Bronchial epithelial cell (primary cell): ENCODE measurements around the gene PRKAG2. TPM values are rescaled to one million over a fixed set of nuclear protein-coding genes. Genes with fewer than 3 reads are reported as not detected.

Experiments
- DNase-seq: peaks from one replicate; pipeline ENCODE4 v3.0.0-alpha.2; 2010; ENCODE audit warnings: low read depth
- FAIRE-seq: peaks from 2 replicates; lab custom pipeline; 2011; peaks lifted over from hg19 to GRCh38; lab: Jason Lieb, UNC
- H3K27me3 ChIP-seq: 2 replicates; pipeline ENCODE4 v1.5.1; 2011; ENCODE audit warnings: low read length; ENCODE audit not compliant: control insufficient read depth, insufficient read depth
- H3K36me3 ChIP-seq: 2 replicates; pipeline ENCODE4 v1.5.1; 2011; ENCODE audit warnings: low read length; ENCODE audit not compliant: control insufficient read depth, insufficient read depth
- H3K4me3 ChIP-seq: 2 replicates; pipeline ENCODE4 v1.5.1; 2011; ENCODE audit warnings: mild to moderate bottlenecking, low read depth, low read length, control low read depth
- total RNA-seq: library from RNA; depleted of rRNA; stranded (reverse); fragments of >200 nt; gene quantifications from 2 replicates; pipeline ENCODE4 v1.2.1, GENCODE V29; 2014
- TF ChIP-seq, protein P1 (sequence below): IDR thresholded peaks from 2 replicates; pipeline ENCODE4 v1.5.1; 2011; ENCODE audit warnings: mild to moderate bottlenecking, moderate library complexity, low read length, control low read depth, inconsistent platforms; ENCODE audit not compliant: insufficient read depth, severe bottlenecking

Gene PRKAG2
- total RNA-seq, 1 donor from 2014 or later = 24.5 TPM

GRCh38 chr7:151805191-151805590, 71.7 kb downstream of the PRKAG2 start:
- TF ChIP-seq, protein P1, sequence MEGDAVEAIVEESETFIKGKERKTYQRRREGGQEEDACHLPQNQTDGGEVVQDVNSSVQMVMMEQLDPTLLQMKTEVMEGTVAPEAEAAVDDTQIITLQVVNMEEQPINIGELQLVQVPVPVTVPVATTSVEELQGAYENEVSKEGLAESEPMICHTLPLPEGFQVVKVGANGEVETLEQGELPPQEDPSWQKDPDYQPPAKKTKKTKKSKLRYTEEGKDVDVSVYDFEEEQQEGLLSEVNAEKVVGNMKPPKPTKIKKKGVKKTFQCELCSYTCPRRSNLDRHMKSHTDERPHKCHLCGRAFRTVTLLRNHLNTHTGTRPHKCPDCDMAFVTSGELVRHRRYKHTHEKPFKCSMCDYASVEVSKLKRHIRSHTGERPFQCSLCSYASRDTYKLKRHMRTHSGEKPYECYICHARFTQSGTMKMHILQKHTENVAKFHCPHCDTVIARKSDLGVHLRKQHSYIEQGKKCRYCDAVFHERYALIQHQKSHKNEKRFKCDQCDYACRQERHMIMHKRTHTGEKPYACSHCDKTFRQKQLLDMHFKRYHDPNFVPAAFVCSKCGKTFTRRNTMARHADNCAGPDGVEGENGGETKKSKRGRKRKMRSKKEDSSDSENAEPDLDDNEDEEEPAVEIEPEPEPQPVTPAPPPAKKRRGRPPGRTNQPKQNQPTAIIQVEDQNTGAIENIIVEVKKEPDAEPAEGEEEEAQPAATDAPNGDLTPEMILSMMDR = no peak
- Histone ChIP-seq H3K36me3 (no peaks in the 10 kb centered on the region), H3K4me3 (no peak overlapping the region), H3K27me3 (peaks cover 5% of the 10 kb centered on the region)
- FAIRE-seq (no peak), DNase-seq (no peak)

DNA sequence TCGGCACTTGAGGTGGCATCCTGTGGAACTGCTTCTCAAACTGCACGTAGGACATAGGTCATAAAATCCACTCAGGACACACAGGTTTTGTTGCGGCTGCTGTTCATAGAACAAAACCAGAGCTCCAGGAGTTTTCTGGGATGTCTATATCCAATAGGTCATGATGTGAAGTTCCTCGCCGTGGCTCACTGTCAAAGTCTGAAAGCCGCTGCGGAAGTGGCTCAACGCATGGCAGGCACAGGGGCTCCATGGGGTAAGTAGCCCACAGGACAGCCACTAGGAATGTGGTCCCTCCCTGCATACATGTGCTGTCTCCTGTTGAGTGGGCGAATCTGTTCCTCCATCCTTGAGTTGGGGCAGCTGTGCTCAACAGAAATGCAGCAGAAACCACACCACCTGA, 72.2 kb downstream of the PRKAG2 start:
- no peak for DNase-seq
- TF ChIP-seq, protein P1 = no peak
- Histone ChIP-seq H3K27me3 (peaks cover 5% of the 10 kb centered on the region), H3K36me3 (no peaks in the 10 kb centered on the region), H3K4me3 (no peak overlapping the region)
- FAIRE-seq = no peak

DNA sequence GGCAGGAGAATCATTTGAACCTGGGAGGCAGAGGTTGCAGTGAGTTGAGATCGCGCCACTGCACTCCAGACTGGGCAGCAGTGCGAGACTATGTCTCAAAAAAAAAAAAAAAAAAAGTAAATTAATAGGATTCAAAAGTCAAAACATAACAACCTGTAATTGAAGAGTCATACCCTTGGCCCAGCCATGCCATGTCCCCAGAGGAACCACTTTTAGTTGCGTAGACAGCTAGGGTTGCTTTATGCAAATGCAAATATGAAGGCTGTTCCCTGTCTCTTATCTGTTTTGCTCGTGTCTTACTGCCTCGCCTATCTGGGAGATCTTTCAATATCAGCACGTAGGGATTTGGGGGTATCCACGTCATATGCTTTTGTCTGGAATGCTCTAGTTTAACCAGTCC, 73.1 kb downstream of the PRKAG2 start:
- peaks cover 5% of the 10 kb centered on the region for H3K27me3 ChIP-seq
- DNase-seq (no peak), FAIRE-seq (no peak)
- TF ChIP-seq, protein P1 = no peak
- no peak overlapping the region for H3K4me3 ChIP-seq
- no peaks in the 10 kb centered on the region for H3K36me3 ChIP-seq

- TF ChIP-seq, protein P1 = no peak
- DNase-seq (no peak), FAIRE-seq (no peak)
- Histone ChIP-seq H3K36me3 (no peaks in the 10 kb centered on the region), H3K27me3 (peaks cover 5% of the 10 kb centered on the region), H3K4me3 (no peak overlapping the region)
Observed at GRCh38 chr7:151802469-151802846, 74.5 kb downstream of the PRKAG2 start.

GRCh38 chr7:151801782-151802468, 75.0 kb downstream of the PRKAG2 start:
- Histone ChIP-seq H3K27me3 (peaks cover 5% of the 10 kb centered on the region), H3K4me3 (no peak overlapping the region), H3K36me3 (no peaks in the 10 kb centered on the region)
- TF ChIP-seq, protein P1 = no peak
- no peak for FAIRE-seq
- DNase-seq = no peak

DNA sequence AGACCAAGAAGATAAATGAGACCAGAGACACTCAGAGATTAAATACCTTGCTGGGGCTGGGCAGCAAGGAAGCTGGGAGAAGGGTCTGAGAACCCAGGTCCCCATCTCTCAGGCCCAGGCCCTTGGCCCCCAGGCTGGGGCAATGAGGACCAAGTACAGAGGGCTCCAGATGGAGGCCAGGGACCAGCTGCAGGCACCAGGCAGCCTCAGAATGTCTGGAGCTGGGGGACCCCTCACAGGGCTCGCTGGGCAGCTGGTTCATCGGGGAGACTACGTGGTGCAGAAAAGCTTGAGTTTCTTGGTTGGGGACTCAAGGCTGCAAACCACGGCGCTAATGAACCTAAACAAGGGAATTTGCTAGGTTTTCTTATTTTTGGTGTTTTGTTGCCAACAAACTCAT, 75.6 kb downstream of the PRKAG2 start:
- no peaks in the 10 kb centered on the region for H3K36me3 ChIP-seq
- DNase-seq = no peak
- H3K27me3 ChIP-seq = peaks cover 5% of the 10 kb centered on the region
- TF ChIP-seq, protein P1 = no peak
- no peak for FAIRE-seq
- H3K4me3 ChIP-seq = no peak overlapping the region
